Measurements from ENCODE around the gene NR6A1.

Gene NR6A1

GRCh38 chr9:124699575-124699974 lies 71.5 kb downstream of the NR6A1 start (continued):
- TF ChIP-seq ZNF565 (CRISPR knock-in tag; conservative IDR thresholded peaks at IDR 0.05; ENCODE audit: low read depth) (no peak), ZFP3 (CRISPR knock-in tag; IDR thresholded peaks at IDR 0.05) (no peak), ISL1 (CRISPR knock-in tag; IDR thresholded peaks at IDR 0.05) (no peak)

DNA sequence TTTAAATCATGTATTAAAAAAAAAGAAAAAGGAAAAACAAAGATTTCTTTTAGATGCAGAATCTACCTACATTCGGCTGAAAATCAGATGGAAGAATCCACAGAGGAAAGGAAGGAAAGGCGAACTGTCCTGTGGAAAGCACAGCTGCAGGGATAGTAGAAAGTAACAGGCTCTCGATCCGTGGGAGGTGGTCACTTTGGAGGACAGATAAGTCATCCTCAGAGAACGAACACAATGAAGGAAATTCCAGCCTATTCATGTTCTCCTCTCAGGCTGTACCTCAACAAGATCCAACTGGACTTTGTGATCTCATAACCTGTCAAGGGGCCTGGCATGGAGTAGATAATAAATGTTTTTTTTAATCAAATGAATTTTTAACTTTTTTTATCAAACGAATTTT lies 72.8 kb downstream of the NR6A1 start:
- ATAC-seq: peak; percentile 73

GRCh38 chr9:124697326-124698200 lies 73.5 kb downstream of the NR6A1 start:
- no peak for TF ChIP-seq ZFP30 (CRISPR knock-in tag; IDR thresholded peaks at IDR 0.05)
- no peak for TF ChIP-seq GLIS3 (CRISPR knock-in tag; IDR thresholded peaks at IDR 0.05)
- no peak for TF ChIP-seq BACH2 (CRISPR knock-in tag; IDR thresholded peaks at IDR 0.05; ENCODE audit: borderline replicate concordance)
- TF ChIP-seq ZNF8 (CRISPR knock-in tag; IDR thresholded peaks at IDR 0.05): no peak
- no peak for TF ChIP-seq OSR1 (CRISPR knock-in tag; IDR thresholded peaks at IDR 0.05)
- no peak for TF ChIP-seq ZNF70 (CRISPR knock-in tag; IDR thresholded peaks at IDR 0.05)
- TF ChIP-seq ESRRG (CRISPR knock-in tag; IDR thresholded peaks at IDR 0.05): no peak
- no peak for TF ChIP-seq ZFP3 (CRISPR knock-in tag; IDR thresholded peaks at IDR 0.05)
- TF ChIP-seq ZC3H10 (CRISPR knock-in tag; IDR thresholded peaks at IDR 0.05): no peak
- no peak for TF ChIP-seq CSDC2 (CRISPR knock-in tag; IDR thresholded peaks at IDR 0.05)
- TF ChIP-seq ZNF565 (CRISPR knock-in tag; conservative IDR thresholded peaks at IDR 0.05; ENCODE audit: low read depth): no peak

More for the DNA sequence above, 72.8 kb downstream of the NR6A1 start:
- no peak for TF ChIP-seq ARNTL (CRISPR knock-in tag; IDR thresholded peaks at IDR 0.05; ENCODE audit: borderline replicate concordance, low read depth)
- no peak for TF ChIP-seq GLIS3 (CRISPR knock-in tag; IDR thresholded peaks at IDR 0.05)
- no peak for TF ChIP-seq PPARA (CRISPR knock-in tag; IDR thresholded peaks at IDR 0.05; ENCODE audit: borderline replicate concordance)
- no peak for TF ChIP-seq SNAI2 (CRISPR knock-in tag; IDR thresholded peaks at IDR 0.05)
- 0 out of 2 replicates have a peak, but pooled peaks have one; percentile 7 for TF ChIP-seq ISL1 (CRISPR knock-in tag; IDR thresholded peaks at IDR 0.05)
- TF ChIP-seq ZNF8 (CRISPR knock-in tag; IDR thresholded peaks at IDR 0.05): no peak

DNA sequence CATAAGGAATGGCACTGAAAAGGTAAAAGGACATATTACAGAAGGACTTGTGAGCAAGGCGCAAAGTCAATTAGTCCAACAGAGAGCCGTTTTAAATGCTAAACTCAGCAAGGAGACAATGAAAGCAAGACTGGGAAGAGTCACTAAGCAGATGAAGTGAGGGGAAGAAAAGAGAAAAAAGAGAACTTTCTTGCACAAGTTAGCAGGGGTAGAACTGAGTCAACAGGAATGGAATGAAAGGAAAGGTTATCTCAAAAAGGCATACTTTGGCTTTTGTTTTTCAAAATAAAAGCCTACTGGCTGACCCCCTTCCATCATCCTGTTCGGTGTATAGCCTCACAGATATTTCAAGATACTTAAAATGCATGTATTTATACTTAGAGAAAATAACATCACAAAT lies 75.0 kb downstream of the NR6A1 start:
- peak; percentile 14; the same call in 2 of the 3 replicates for ATAC-seq

More at GRCh38 chr9:124697326-124698200, 73.5 kb downstream of the NR6A1 start:
- ATAC-seq: peak; percentile 52

More for the DNA sequence above, 75.0 kb downstream of the NR6A1 start:
- TF ChIP-seq TCF4 (CRISPR knock-in tag; IDR thresholded peaks at IDR 0.05; ENCODE audit: borderline replicate concordance) (no peak), ZFP30 (CRISPR knock-in tag; IDR thresholded peaks at IDR 0.05) (no peak), GLIS3 (CRISPR knock-in tag; IDR thresholded peaks at IDR 0.05) (no peak), PPARA (CRISPR knock-in tag; IDR thresholded peaks at IDR 0.05; ENCODE audit: borderline replicate concordance) (no peak), ARNTL (CRISPR knock-in tag; IDR thresholded peaks at IDR 0.05; ENCODE audit: borderline replicate concordance, low read depth) (no peak), TOX (CRISPR knock-in tag; IDR thresholded peaks at IDR 0.05; ENCODE audit: borderline replicate concordance) (no peak), OSR1 (CRISPR knock-in tag; IDR thresholded peaks at IDR 0.05) (no peak), ZNF70 (CRISPR knock-in tag; IDR thresholded peaks at IDR 0.05) (no peak), ISL1 (CRISPR knock-in tag; IDR thresholded peaks at IDR 0.05) (no peak), TSHZ2 (CRISPR knock-in tag; IDR thresholded peaks at IDR 0.05) (no peak), ZNF565 (CRISPR knock-in tag; conservative IDR thresholded peaks at IDR 0.05; ENCODE audit: low read depth) (no peak), SNAI2 (CRISPR knock-in tag; IDR thresholded peaks at IDR 0.05) (no peak), ZC3H10 (CRISPR knock-in tag; IDR thresholded peaks at IDR 0.05) (no peak), ESRRG (CRISPR knock-in tag; IDR thresholded peaks at IDR 0.05) (no peak), BACH2 (CRISPR knock-in tag; IDR thresholded peaks at IDR 0.05; ENCODE audit: borderline replicate concordance) (no peak)
- TF ChIP-seq, protein P1, sequence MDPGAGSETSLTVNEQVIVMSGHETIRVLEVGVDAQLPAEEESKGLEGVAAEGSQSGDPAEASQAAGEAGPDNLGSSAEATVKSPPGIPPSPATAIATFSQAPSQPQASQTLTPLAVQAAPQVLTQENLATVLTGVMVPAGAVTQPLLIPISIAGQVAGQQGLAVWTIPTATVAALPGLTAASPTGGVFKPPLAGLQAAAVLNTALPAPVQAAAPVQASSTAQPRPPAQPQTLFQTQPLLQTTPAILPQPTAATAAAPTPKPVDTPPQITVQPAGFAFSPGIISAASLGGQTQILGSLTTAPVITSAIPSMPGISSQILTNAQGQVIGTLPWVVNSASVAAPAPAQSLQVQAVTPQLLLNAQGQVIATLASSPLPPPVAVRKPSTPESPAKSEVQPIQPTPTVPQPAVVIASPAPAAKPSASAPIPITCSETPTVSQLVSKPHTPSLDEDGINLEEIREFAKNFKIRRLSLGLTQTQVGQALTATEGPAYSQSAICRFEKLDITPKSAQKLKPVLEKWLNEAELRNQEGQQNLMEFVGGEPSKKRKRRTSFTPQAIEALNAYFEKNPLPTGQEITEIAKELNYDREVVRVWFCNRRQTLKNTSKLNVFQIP (CRISPR knock-in tag; IDR thresholded peaks at IDR 0.05; ENCODE audit: borderline replicate concordance, low read depth): no peak
- TF ChIP-seq, protein P2, sequence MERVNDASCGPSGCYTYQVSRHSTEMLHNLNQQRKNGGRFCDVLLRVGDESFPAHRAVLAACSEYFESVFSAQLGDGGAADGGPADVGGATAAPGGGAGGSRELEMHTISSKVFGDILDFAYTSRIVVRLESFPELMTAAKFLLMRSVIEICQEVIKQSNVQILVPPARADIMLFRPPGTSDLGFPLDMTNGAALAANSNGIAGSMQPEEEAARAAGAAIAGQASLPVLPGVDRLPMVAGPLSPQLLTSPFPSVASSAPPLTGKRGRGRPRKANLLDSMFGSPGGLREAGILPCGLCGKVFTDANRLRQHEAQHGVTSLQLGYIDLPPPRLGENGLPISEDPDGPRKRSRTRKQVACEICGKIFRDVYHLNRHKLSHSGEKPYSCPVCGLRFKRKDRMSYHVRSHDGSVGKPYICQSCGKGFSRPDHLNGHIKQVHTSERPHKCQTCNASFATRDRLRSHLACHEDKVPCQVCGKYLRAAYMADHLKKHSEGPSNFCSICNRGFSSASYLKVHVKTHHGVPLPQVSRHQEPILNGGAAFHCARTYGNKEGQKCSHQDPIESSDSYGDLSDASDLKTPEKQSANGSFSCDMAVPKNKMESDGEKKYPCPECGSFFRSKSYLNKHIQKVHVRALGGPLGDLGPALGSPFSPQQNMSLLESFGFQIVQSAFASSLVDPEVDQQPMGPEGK (CRISPR knock-in tag; IDR thresholded peaks at IDR 0.05; ENCODE audit: borderline replicate concordance): no peak
- TF ChIP-seq, protein P3, sequence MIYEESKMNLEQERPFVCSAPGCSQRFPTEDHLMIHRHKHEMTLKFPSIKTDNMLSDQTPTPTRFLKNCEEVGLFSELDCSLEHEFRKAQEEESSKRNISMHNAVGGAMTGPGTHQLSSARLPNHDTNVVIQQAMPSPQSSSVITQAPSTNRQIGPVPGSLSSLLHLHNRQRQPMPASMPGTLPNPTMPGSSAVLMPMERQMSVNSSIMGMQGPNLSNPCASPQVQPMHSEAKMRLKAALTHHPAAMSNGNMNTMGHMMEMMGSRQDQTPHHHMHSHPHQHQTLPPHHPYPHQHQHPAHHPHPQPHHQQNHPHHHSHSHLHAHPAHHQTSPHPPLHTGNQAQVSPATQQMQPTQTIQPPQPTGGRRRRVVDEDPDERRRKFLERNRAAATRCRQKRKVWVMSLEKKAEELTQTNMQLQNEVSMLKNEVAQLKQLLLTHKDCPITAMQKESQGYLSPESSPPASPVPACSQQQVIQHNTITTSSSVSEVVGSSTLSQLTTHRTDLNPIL (CRISPR knock-in tag; IDR thresholded peaks at IDR 0.05; ENCODE audit: low read depth): no peak

Data from SK-N-SH treated with all-trans-retinoic acid at 6 μM for 48 hours (cell line).